ENCODE measurements around the gene GAPT. TPM values are rescaled to one million over a fixed set of nuclear protein-coding genes. Genes with fewer than 3 reads are reported as not detected.

GAPT gene
- total RNA-seq, 1 donor from 2014 or later: not detected

GRCh38 chr5:58484505-58484904 is 6.7 kb upstream of the GAPT start:
- Histone ChIP-seq H3K9me3 (no peaks in the 10 kb centered on the region), H3K4me3 (no peak overlapping the region), H3K36me3 (no peaks in the 10 kb centered on the region), H3K27me3 (no peaks in the 10 kb centered on the region), H3K4me1 (no peaks in the 10 kb centered on the region), H3K27ac (no peak overlapping the region)
- no peak for TF ChIP-seq CTCF (IDR thresholded peaks at IDR 0.05)
- no peak for TF ChIP-seq POLR2A (IDR thresholded peaks at IDR 0.05)
- no peak for TF ChIP-seq POLR2AphosphoS5 (IDR thresholded peaks at IDR 0.05; ENCODE audit: insufficient read depth in 1 of 2, low read depth in 1 of 2)
- no peak for DNase-seq (ENCODE audit: extremely low spot score in 2 of 2)
- intact Hi-C loops (cut with DNase I): no loop called here

- TF ChIP-seq POLR2A (IDR thresholded peaks at IDR 0.05): no peak
- no peak for TF ChIP-seq CTCF (IDR thresholded peaks at IDR 0.05)
- TF ChIP-seq POLR2AphosphoS5 (IDR thresholded peaks at IDR 0.05; ENCODE audit: insufficient read depth in 1 of 2, low read depth in 1 of 2): no peak
- no peaks in the 10 kb centered on the region for H3K27me3 ChIP-seq
- no peak for DNase-seq (ENCODE audit: extremely low spot score in 2 of 2)
- H3K4me3 ChIP-seq: no peak overlapping the region
- no peaks in the 10 kb centered on the region for H3K36me3 ChIP-seq
- no peak overlapping the region for H3K27ac ChIP-seq
- intact Hi-C loops (cut with DNase I): no loop called here
- H3K4me1 ChIP-seq: no peaks in the 10 kb centered on the region
- H3K9me3 ChIP-seq: no peaks in the 10 kb centered on the region
Measured at GRCh38 chr5:58486290-58486689, 4.9 kb upstream of the GAPT start.

GRCh38 chr5:58490402-58491050 is 709 bp upstream of the GAPT start:
- H3K4me1 ChIP-seq: no peaks in the 10 kb centered on the region
- no peaks in the 10 kb centered on the region for H3K27me3 ChIP-seq
- no peak for TF ChIP-seq CTCF (IDR thresholded peaks at IDR 0.05)
- TF ChIP-seq POLR2A (IDR thresholded peaks at IDR 0.05): no peak
- no peak for TF ChIP-seq POLR2AphosphoS5 (IDR thresholded peaks at IDR 0.05; ENCODE audit: insufficient read depth in 1 of 2, low read depth in 1 of 2)
- H3K4me3 ChIP-seq: no peak overlapping the region
- H3K9me3 ChIP-seq: no peaks in the 10 kb centered on the region
- intact Hi-C loops (cut with DNase I): loop anchor here (10.0 kb wide), 1 partner anchor 364 kb away; no protein-coding TSS in a partner anchor
- no peak for DNase-seq (ENCODE audit: extremely low spot score in 2 of 2)
- no peak overlapping the region for H3K27ac ChIP-seq
- H3K36me3 ChIP-seq: no peaks in the 10 kb centered on the region

GRCh38 chr5:58493141-58493540 is 1.9 kb downstream of the GAPT start:
- no peak overlapping the region for H3K27ac ChIP-seq
- H3K4me3 ChIP-seq: no peak overlapping the region
- no peaks in the 10 kb centered on the region for H3K4me1 ChIP-seq
- intact Hi-C loops (cut with DNase I): loop anchor here (10.0 kb wide), 1 partner anchor 362 kb away; no protein-coding TSS in a partner anchor
- no peaks in the 10 kb centered on the region for H3K27me3 ChIP-seq
- H3K9me3 ChIP-seq: no peaks in the 10 kb centered on the region
- no peak for TF ChIP-seq CTCF (IDR thresholded peaks at IDR 0.05)
- no peak for TF ChIP-seq POLR2A (IDR thresholded peaks at IDR 0.05)
- no peak for TF ChIP-seq POLR2AphosphoS5 (IDR thresholded peaks at IDR 0.05; ENCODE audit: insufficient read depth in 1 of 2, low read depth in 1 of 2)
- DNase-seq (ENCODE audit: extremely low spot score in 2 of 2): no peak
- no peaks in the 10 kb centered on the region for H3K36me3 ChIP-seq

- no peak for DNase-seq (ENCODE audit: extremely low spot score in 2 of 2)
- H3K27me3 ChIP-seq: no peaks in the 10 kb centered on the region
- H3K4me1 ChIP-seq: no peaks in the 10 kb centered on the region
- H3K36me3 ChIP-seq: no peaks in the 10 kb centered on the region
- H3K27ac ChIP-seq: no peak overlapping the region
- intact Hi-C loops (cut with DNase I): loop anchor here (10.0 kb wide), 1 partner anchor 358 kb away; no protein-coding TSS in a partner anchor
- TF ChIP-seq CTCF (IDR thresholded peaks at IDR 0.05) (no peak), POLR2AphosphoS5 (IDR thresholded peaks at IDR 0.05; ENCODE audit: insufficient read depth in 1 of 2, low read depth in 1 of 2) (no peak), POLR2A (IDR thresholded peaks at IDR 0.05) (no peak)
- H3K4me3 ChIP-seq: no peak overlapping the region
- H3K9me3 ChIP-seq: no peaks in the 10 kb centered on the region
Measured at GRCh38 chr5:58496488-58496887, 5.3 kb downstream of the GAPT start.
